ENCODE measurements around the gene BRWD1. TPM values are rescaled to one million over a fixed set of nuclear protein-coding genes. Genes with fewer than 3 reads are reported as not detected.

Gene BRWD1
- total and polyA plus RNA-seq, 12 donors, result 11.1 to 81.1 (median 37.6) TPM

- DNase-seq, result no peak
- peaks cover 0 to 19% of the 10 kb centered on the region in 2 donors for H3K36me3 ChIP-seq (replicated peaks in 1 of 2)
- intact Hi-C loops (cut with DNase I), result no loop called here
- no peak overlapping the region for H3K4me3 ChIP-seq
- H3K27ac ChIP-seq, result no peak overlapping the region
- H3K9me3 ChIP-seq (replicated peaks in 1 of 3), result no peaks in the 10 kb centered on the region
- no peak for TF ChIP-seq CTCF (IDR thresholded peaks at IDR 0.05)
- TF ChIP-seq POLR2A (IDR thresholded peaks at IDR 0.05), result no peak
- no peaks in the 10 kb centered on the region for H3K27me3 ChIP-seq
- WGBS, 4 donors, result 93 to 100% (median 95%) methylated on average over 1 of the region's 1 CpG
- peaks cover 0 to 4% of the 10 kb centered on the region in 2 donors for H3K4me1 ChIP-seq (replicated peaks in 1 of 2)
Observed at GRCh38 chr21:39193380-39193779, 120.1 kb downstream of the BRWD1 start.

- Histone ChIP-seq H3K27ac (no peak overlapping the region), H3K9me3 (replicated peaks in 1 of 3) (no peaks in the 10 kb centered on the region), H3K4me1 (replicated peaks in 1 of 2) (peaks cover 0 to 4% of the 10 kb centered on the region in 2 donors), H3K4me3 (no peak overlapping the region), H3K36me3 (replicated peaks in 1 of 2) (no peaks in the 10 kb centered on the region), H3K27me3 (no peaks in the 10 kb centered on the region)
- DNase-seq, result no peak
- no peak for TF ChIP-seq CTCF (IDR thresholded peaks at IDR 0.05)
- TF ChIP-seq POLR2A (IDR thresholded peaks at IDR 0.05), result no peak
- intact Hi-C loops (cut with DNase I), result loop anchor here in 1 of 2 donors (10.0 kb wide), 1 partner anchor 195 kb away; a partner anchor contains a TSS
Observed at GRCh38 chr21:39189857-39190604, 123.4 kb downstream of the BRWD1 start.

- H3K4me1 ChIP-seq (replicated peaks in 1 of 2), result peaks cover 0 to 9% of the 10 kb centered on the region in 2 donors
- H3K27ac ChIP-seq, result no peak overlapping the region
- H3K4me3 ChIP-seq, result no peak overlapping the region
- WGBS, 4 donors, result 86 to 96% (median 92%) methylated on average over 2 of the region's 2 CpGs
- TF ChIP-seq POLR2A (IDR thresholded peaks at IDR 0.05), result no peak
- no peak for TF ChIP-seq CTCF (IDR thresholded peaks at IDR 0.05)
- intact Hi-C loops (cut with DNase I), result loop anchor here in 1 of 2 donors (10.0 kb wide), 1 partner anchor 196 kb away; a partner anchor contains a TSS
- H3K36me3 ChIP-seq (replicated peaks in 1 of 2), result no peaks in the 10 kb centered on the region
- DNase-seq, result no peak
- H3K27me3 ChIP-seq, result no peaks in the 10 kb centered on the region
- H3K9me3 ChIP-seq (replicated peaks in 1 of 3), result no peaks in the 10 kb centered on the region
Observed at GRCh38 chr21:39188521-39189139, 124.8 kb downstream of the BRWD1 start.

- no peak for DNase-seq
- no peaks in the 10 kb centered on the region for H3K9me3 ChIP-seq (replicated peaks in 1 of 3)
- no peak overlapping the region for H3K4me3 ChIP-seq
- 89 to 90% (median 90%) methylated on average over 5 of the region's 5 CpGs for WGBS, 4 donors
- peaks cover 5 to 13% of the 10 kb centered on the region in 2 donors for H3K4me1 ChIP-seq (replicated peaks in 1 of 2)
- intact Hi-C loops (cut with DNase I), result loop anchor here in 1 of 2 donors (10.0 kb wide), 1 partner anchor 198 kb away; a partner anchor contains a TSS
- H3K27me3 ChIP-seq, result no peaks in the 10 kb centered on the region
- H3K36me3 ChIP-seq (replicated peaks in 1 of 2), result no peaks in the 10 kb centered on the region
- H3K27ac ChIP-seq, result no peak overlapping the region
- TF ChIP-seq POLR2A (IDR thresholded peaks at IDR 0.05) (no peak), CTCF (IDR thresholded peaks at IDR 0.05) (no peak)
Observed at GRCh38 chr21:39187141-39187540, 126.3 kb downstream of the BRWD1 start.
